T-helper 2 cell (primary cell): ENCODE measurements around the gene PDE6C.
A peak's percentile ranks its signal among the peaks of the same experiment; 100 is the strongest.
"Not testable (repeated sequence)": the region's sequence is repeated elsewhere in the genome, so short reads cannot be mapped to it uniquely, and the experiment has no call there.

Experiments used
- DNase-seq, 5 experiments: peaks; one replicate each; pipeline versions ENCODE4 v3.0.0 to v3.0.0-alpha.2; 2012 to 2022

PDE6C gene

GRCh38 chr10:93639791-93640190 is 27.5 kb downstream of the PDE6C start:
- DNase-seq: no peak

- no peak for DNase-seq
Observed at GRCh38 chr10:93652857-93653256, 40.5 kb downstream of the PDE6C start.

- DNase-seq: no peak
Observed at GRCh38 chr10:93654201-93654600, 41.9 kb downstream of the PDE6C start.

- DNase-seq: no peak
Observed at GRCh38 chr10:93656155-93656554, 43.8 kb downstream of the PDE6C start.

- DNase-seq: no peak
Observed at GRCh38 chr10:93657757-93658156, 45.4 kb downstream of the PDE6C start.

- no peak for DNase-seq
Observed at GRCh38 chr10:93666030-93666429, 53.7 kb downstream of the PDE6C start.

- no peak for DNase-seq
Observed at GRCh38 chr10:93667795-93668194, 55.5 kb downstream of the PDE6C start.

- no peak for DNase-seq
Observed at GRCh38 chr10:93670372-93670771, 58.0 kb downstream of the PDE6C start.

GRCh38 chr10:93671042-93671441 is 58.7 kb downstream of the PDE6C start:
- no peak for DNase-seq

GRCh38 chr10:93672022-93672678 is 59.8 kb downstream of the PDE6C start:
- DNase-seq: no peak

GRCh38 chr10:93672890-93673289 is 60.6 kb downstream of the PDE6C start:
- no peak for DNase-seq

GRCh38 chr10:93673791-93674190 is 61.5 kb downstream of the PDE6C start:
- DNase-seq: no peak

- DNase-seq: no peak
Observed at GRCh38 chr10:93678386-93678785, 66.0 kb downstream of the PDE6C start.

GRCh38 chr10:93678805-93679587 is 66.7 kb downstream of the PDE6C start:
- no peak for DNase-seq

GRCh38 chr10:93680412-93681047 is 68.2 kb downstream of the PDE6C start:
- peak in 1 of 5 experiments; percentile 29 for DNase-seq

- no peak for DNase-seq
Observed at GRCh38 chr10:93687737-93688136, 75.4 kb downstream of the PDE6C start.

GRCh38 chr10:93695740-93696139 is 83.4 kb downstream of the PDE6C start:
- no peak for DNase-seq

- DNase-seq: not testable (repeated sequence)
Observed at GRCh38 chr10:93696582-93696981, 84.2 kb downstream of the PDE6C start.

GRCh38 chr10:93697207-93697606 is 84.9 kb downstream of the PDE6C start:
- DNase-seq: no peak

GRCh38 chr10:93701866-93702209 is 89.5 kb downstream of the PDE6C start:
- no peak for DNase-seq

GRCh38 chr10:93702210-93703001 is 90.1 kb downstream of the PDE6C start, which contains the start of gene FRA10AC1:
Gene FRA10AC1 (minus strand): TSS chr10:93702592. CDS start chr10:93700106, 2,486 bp downstream.
- peak; percentile 66 to 95 (median 79) for DNase-seq

GRCh38 chr10:93703066-93703465 is 90.7 kb downstream of the PDE6C start:
- peak in 2 of 5 experiments; percentile 7 to 24 for DNase-seq

- no peak for DNase-seq
Observed at GRCh38 chr10:93703841-93704240, 91.5 kb downstream of the PDE6C start.
